ENCODE data around the gene SYT9. TPM values are rescaled to one million over a fixed set of nuclear protein-coding genes. Genes with fewer than 3 reads are reported as not detected.

The SYT9 gene
- total and polyA plus RNA-seq, 2 of the 4 experiments (the other 2 are of a cell fraction): not detected

DNA sequence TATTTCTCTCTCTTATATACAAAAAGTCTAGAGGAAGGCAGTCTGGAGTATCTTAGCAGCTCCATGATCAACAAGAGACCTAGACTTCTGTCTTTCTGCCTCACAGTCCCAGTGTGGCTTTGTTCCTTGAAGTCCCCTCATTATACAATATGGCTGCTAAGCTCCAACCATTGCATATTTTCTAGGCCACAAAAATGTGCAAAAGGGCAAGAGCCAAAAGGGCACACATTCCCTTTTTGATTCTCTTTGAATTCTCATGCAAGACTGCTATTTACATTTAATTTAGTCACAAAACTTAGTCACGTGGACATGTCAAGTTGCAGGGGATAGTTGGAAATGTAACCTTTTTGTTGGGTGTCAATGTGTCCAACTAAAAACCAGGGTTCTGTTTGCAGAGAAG is 169.4 kb downstream of the SYT9 start:
- Histone ChIP-seq H3K18ac (ENCODE audit: low read depth, low read length) (no peak overlapping the region), H2AFZ (replicated peaks; ENCODE audit: low read length, poor library complexity) (no peak overlapping the region), H3K4ac (ENCODE audit: low read depth, low read length) (no peak overlapping the region), H3K4me3 (ENCODE audit: insufficient read depth, low read depth, low read length) (no peak overlapping the region), H2BK5ac (ENCODE audit: low read depth, low read length, poor library complexity, severe bottlenecking) (no peak overlapping the region), H3K4me2 (ENCODE audit: low read depth, low read length) (no peak overlapping the region), H3K56ac (ENCODE audit: extremely low read depth, insufficient read depth, low read length) (no peak overlapping the region), H4K8ac (ENCODE audit: low read depth in 2 of 2, low read length in 2 of 2) (no peak overlapping the region), H3K9me3 (ENCODE audit: control insufficient read depth, insufficient read depth, low read length) (no peaks in the 10 kb centered on the region), H3K14ac (replicated peaks; ENCODE audit: low read depth, low read length) (no peak overlapping the region), H3K9ac (ENCODE audit: low read depth, low read length) (no peak overlapping the region), H3K4me1 (ENCODE audit: control insufficient read depth, insufficient read depth, low read length) (no peaks in the 10 kb centered on the region), H3K27ac (ENCODE audit: insufficient read depth, low read length) (no peak overlapping the region), H3K36me3 (ENCODE audit: control insufficient read depth, insufficient read depth, low read length) (no peaks in the 10 kb centered on the region), H3K79me1 (ENCODE audit: low read depth in 1 of 2, low read length in 2 of 2) (no peaks in the 10 kb centered on the region), H2AK5ac (ENCODE audit: low read depth, low read length) (no peak overlapping the region), H3K23ac (ENCODE audit: low read depth, low read length) (no peak overlapping the region), H3K27me3 (ENCODE audit: control insufficient read depth, insufficient read depth, low read length) (no peaks in the 10 kb centered on the region), H4K5ac (ENCODE audit: low read depth, low read length) (no peak overlapping the region), H2BK20ac (ENCODE audit: low read depth, low read length) (no peak overlapping the region), H3K9me1 (ENCODE audit: insufficient read depth, low read length) (no peaks in the 10 kb centered on the region), H4K20me1 (ENCODE audit: insufficient read depth, low read length) (no peaks in the 10 kb centered on the region), H4K91ac (ENCODE audit: insufficient read depth, low read depth, low read length) (no peak overlapping the region), H2AK9ac (replicated peaks; ENCODE audit: low read depth, low read length, poor library complexity) (no peak overlapping the region), H2BK15ac (ENCODE audit: low read depth, low read length) (no peak overlapping the region), H2BK120ac (ENCODE audit: low read depth, low read length) (no peak overlapping the region)
- in situ Hi-C loops (cut with MboI; ENCODE audit: low sequenced_read_pairs) (no loop called here), intact Hi-C loops (cut with micrococcal nuclease) (no loop called here), dilution Hi-C loops (cut with HindIII; ENCODE audit: low sequenced_read_pairs, unreplicated experiment) (no loop called here)
- DNase-seq (no peak), ATAC-seq (ENCODE audit: low read depth) (no peak)
- no peak for TF ChIP-seq RAD21 (IDR thresholded peaks at IDR 0.05; ENCODE audit: low read length)
- TF ChIP-seq MXI1 (IDR thresholded peaks at IDR 0.05; ENCODE audit: borderline replicate concordance, low read depth, low read length): no peak
- TF ChIP-seq, protein P1, sequence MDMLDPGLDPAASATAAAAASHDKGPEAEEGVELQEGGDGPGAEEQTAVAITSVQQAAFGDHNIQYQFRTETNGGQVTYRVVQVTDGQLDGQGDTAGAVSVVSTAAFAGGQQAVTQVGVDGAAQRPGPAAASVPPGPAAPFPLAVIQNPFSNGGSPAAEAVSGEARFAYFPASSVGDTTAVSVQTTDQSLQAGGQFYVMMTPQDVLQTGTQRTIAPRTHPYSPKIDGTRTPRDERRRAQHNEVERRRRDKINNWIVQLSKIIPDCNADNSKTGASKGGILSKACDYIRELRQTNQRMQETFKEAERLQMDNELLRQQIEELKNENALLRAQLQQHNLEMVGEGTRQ (IDR thresholded peaks at IDR 0.05; ENCODE audit: low read depth, low read length): no peak
- no peak for TF ChIP-seq FOS (IDR thresholded peaks at IDR 0.05; ENCODE audit: low read depth, low read length)
- TF ChIP-seq RCOR1 (IDR thresholded peaks at IDR 0.05; ENCODE audit: insufficient replicate concordance, low read length): no peak
- TF ChIP-seq MAZ (IDR thresholded peaks at IDR 0.05; ENCODE audit: borderline replicate concordance, low read depth, low read length): no peak
- no peak for TF ChIP-seq RFX5 (IDR thresholded peaks at IDR 0.05; ENCODE audit: low read depth, low read length)
- no peak for TF ChIP-seq CEBPB (IDR thresholded peaks at IDR 0.05; ENCODE audit: low read depth, low read length)
- TF ChIP-seq, protein P2, sequence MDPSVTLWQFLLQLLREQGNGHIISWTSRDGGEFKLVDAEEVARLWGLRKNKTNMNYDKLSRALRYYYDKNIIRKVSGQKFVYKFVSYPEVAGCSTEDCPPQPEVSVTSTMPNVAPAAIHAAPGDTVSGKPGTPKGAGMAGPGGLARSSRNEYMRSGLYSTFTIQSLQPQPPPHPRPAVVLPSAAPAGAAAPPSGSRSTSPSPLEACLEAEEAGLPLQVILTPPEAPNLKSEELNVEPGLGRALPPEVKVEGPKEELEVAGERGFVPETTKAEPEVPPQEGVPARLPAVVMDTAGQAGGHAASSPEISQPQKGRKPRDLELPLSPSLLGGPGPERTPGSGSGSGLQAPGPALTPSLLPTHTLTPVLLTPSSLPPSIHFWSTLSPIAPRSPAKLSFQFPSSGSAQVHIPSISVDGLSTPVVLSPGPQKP (IDR thresholded peaks at IDR 0.05; ENCODE audit: borderline replicate concordance, low read depth, low read length): no peak
- no peak for TF ChIP-seq NFE2L2 (IDR thresholded peaks at IDR 0.05; ENCODE audit: low read depth, low read length)
- no peak for TF ChIP-seq POLR2A (IDR thresholded peaks at IDR 0.05; ENCODE audit: low read depth, low read length)
- TF ChIP-seq CHD1 (IDR thresholded peaks at IDR 0.05; ENCODE audit: low read depth, low read length): no peak
- no peak for TF ChIP-seq BHLHE40 (IDR thresholded peaks at IDR 0.05; ENCODE audit: low read depth, low read length)
- TF ChIP-seq SMC3 (IDR thresholded peaks at IDR 0.05; ENCODE audit: low read depth, low read length): no peak
- no peak for TF ChIP-seq MAFK (IDR thresholded peaks at IDR 0.05; ENCODE audit: low read depth, low read length)
- TF ChIP-seq, protein P3, sequence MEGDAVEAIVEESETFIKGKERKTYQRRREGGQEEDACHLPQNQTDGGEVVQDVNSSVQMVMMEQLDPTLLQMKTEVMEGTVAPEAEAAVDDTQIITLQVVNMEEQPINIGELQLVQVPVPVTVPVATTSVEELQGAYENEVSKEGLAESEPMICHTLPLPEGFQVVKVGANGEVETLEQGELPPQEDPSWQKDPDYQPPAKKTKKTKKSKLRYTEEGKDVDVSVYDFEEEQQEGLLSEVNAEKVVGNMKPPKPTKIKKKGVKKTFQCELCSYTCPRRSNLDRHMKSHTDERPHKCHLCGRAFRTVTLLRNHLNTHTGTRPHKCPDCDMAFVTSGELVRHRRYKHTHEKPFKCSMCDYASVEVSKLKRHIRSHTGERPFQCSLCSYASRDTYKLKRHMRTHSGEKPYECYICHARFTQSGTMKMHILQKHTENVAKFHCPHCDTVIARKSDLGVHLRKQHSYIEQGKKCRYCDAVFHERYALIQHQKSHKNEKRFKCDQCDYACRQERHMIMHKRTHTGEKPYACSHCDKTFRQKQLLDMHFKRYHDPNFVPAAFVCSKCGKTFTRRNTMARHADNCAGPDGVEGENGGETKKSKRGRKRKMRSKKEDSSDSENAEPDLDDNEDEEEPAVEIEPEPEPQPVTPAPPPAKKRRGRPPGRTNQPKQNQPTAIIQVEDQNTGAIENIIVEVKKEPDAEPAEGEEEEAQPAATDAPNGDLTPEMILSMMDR (conservative IDR thresholded peaks at IDR 0.05; ENCODE audit: low read depth, low read length): no peak
- BruUV-seq (replicated peaks): no TSS peak
- no CpG with 5 or more reads among the region's 1 CpG for WGBS, 2 experiments (ENCODE audit: extremely low coverage in 2 of 2, insufficient read length in 1 of 2)
- CTCF ChIA-PET: no interaction called here
- POLR2A ChIA-PET (ENCODE audit: unreplicated experiment): no interaction called here
